Glomerular visceral epithelial cell (primary cell): ENCODE results near the gene HS6ST2.

Experiments
- DNase-seq: peaks from one replicate; pipeline ENCODE4 v3.0.0-alpha.2; 2016; ENCODE audit errors: extremely low spot score

HS6ST2 gene

DNA sequence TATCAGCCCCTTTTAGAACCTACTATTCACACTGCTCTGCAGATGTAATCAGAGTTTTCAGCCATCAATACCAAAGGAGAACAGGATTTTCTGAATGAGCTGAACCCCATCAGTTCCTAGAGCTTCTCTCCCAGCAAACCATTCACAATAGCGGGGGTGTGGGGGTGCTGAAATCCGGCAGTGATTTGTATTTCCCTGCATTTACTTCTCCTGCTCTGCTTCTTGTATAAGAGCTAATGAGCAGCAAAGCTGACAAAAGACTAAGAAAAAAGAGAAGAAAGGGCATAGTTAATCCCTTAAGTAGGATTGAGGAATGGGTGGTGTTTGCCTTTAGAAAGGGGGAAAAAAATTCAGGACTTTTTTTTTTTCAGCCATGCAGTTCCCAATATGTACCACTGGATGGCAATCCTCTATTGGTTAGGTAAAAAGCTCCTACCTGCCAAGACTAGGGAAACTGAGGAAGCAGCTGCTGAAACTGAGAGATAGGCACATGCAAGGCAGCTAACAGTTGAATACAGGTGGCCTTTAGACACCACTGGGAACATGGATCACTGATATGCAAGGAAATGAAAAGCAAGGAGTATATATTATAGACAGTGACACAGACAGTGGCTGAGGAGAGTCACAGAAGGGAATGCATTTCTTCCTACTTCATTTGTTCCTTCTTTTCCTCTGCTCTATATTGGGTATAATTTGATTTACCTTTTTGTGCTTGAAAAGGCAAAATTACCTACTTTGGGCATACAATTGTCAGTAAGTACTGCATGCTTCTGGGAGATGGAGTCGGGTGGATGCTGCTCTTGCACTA lies 217.9 kb downstream of the HS6ST2 start:
- no peak for DNase-seq

DNA sequence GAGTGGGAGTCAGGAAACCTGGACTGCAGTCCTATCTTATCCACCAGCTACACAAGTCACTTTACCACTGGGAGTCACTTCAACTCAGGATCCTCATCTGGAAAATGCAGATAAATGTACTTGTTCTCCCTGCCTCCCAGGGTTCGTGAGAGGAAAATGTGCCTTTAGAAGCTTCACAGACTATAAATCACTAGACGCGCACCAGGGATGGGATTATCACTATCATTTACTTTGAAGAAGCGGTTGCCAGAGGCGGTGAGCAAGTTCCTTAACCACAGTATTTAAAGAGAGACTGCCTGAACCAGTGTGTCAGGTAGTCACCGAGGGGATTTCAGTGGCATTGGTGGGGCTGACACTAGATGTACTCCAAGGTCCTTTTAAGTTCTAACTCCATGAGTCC lies 219.5 kb downstream of the HS6ST2 start:
- no peak for DNase-seq

DNA sequence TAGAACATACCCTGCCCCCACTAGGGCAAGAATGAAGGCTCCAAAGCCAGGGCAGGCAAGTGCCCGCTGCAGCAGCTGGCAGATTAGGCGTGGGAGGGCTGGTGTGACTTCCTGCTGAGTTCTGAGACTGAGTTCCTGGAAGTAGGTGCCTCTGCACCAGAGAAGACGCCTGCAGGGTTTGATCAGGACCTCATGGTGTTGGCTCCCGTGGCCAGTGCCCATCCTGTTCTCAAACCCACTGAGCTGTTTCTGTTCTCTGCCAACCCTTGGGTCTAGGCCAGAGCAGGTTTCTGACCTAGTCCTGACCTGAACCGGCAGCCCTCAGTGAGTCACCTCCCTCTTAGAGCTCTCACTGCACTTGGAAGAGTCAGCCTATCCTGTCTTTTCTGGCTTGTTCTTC lies 220.7 kb downstream of the HS6ST2 start:
- DNase-seq: no peak

DNA sequence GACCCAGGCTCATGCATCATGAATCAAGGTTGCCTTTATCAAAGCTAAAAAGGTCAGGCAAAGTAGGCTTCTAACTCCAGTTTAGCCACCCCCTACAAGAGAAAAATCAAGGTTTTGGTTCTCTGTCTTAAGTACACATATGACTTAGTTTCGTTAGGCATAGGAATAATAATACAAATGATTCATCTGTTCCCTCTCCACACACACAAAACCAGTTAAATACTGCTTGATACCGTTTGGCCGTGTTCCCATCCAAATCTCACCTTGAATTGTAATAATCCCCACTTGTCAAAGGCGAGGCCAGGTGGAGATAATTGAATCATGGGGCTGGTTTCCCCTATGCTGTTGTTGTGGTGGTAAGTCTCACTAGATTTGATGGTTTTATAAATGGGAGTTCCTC lies 226.2 kb downstream of the HS6ST2 start:
- DNase-seq: no peak

DNA sequence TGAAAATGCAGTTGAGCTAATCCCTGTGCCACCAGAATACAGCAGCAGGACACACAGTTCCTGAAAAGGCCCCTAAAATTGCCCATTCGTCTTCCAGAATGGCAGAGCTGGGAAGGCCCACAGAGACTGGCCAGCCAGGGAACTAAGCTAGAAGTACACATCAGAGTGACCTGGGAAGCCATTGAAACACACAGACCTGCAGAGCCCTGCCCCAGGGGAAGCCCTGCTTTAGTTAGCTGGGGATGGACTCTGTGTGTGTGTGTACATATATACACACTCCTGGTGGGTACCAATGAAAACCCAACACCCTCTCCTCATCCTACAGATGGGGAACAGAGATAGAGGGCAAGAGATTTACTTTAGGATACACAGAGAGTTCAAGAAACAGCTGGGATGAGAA lies 227.7 kb downstream of the HS6ST2 start:
- DNase-seq: no peak

DNA sequence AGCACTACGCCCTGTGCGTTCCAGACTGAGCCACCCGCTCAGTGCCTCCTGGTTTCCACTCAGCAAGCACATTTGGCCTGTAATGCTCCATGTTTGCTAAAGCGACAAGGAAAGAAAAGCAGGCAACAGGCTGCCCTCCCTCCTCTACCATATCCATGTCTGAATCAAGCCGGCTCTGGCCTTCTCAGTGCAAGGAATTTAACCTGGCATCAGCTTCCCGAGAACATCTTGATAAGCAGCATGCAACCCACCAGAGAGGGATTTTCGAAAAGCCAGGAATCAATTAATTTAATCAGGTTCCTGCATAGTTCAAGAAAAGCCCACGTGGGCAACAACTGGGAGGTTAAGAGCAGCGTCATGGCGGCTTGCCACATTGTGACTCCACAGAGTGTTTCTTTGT lies 228.2 kb downstream of the HS6ST2 start:
- DNase-seq: no peak

DNA sequence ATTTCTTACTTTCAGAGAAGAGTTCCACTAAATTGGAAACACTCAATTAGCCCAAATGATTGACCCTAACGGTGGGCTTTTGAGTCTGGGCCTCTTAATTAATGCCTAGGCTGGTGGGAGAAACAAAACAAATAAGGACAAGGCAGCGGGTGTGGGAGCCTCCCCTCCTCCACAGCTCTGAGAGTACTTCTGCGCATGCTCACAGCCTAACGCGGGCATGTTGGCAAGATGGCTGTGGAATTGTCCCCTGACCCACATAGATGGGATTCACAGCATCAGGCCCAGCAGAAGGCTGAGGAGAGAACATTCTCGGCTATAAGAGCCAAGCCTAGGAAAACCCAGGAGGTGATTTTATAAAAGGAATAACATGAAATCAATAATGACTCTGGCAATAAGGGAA lies 230.1 kb downstream of the HS6ST2 start:
- no peak for DNase-seq

DNA sequence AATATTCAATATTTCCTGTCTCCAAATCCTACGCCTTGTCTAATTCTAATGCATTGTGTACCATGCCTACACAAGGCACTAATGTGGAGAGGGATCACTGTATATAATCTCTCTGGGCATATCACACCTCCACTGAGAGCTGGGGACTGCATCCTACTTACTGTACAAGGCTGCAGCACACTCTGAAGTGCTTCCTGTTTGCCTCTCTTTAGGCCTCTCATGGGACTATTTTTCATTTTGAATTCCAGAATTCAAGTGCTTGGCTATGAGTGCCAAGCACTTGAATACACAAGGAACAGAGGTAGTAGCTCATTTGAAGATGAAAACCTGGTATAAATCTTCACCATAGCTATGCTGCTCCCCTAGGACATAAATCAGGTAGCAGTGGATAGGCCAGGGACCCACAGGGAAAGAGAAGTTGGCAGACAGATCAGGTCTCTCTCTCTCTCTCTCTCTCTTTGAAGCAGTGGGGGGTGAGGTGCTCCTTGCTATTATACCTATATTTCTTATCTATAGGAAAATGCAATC lies 239.9 kb downstream of the HS6ST2 start:
- DNase-seq: no peak

DNA sequence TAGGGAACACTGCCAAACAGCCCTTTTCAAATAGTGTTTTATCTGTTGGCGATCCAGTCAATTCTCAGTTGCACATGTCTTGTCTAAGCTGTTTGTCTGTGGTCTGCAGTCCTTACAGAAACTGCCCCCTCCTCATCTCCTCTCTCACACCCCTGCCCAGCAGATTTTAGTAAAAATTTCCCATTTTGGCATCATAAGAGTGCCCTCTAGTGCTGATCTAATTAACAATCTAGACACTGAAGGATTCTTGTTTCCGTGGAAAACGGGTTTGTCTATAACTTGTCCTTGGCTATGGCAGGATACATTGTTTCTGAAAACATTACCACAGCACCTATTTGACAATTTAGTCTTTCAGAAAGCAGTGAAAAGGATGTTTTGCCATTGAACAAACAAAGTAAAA lies 242.4 kb downstream of the HS6ST2 start:
- DNase-seq: no peak

DNA sequence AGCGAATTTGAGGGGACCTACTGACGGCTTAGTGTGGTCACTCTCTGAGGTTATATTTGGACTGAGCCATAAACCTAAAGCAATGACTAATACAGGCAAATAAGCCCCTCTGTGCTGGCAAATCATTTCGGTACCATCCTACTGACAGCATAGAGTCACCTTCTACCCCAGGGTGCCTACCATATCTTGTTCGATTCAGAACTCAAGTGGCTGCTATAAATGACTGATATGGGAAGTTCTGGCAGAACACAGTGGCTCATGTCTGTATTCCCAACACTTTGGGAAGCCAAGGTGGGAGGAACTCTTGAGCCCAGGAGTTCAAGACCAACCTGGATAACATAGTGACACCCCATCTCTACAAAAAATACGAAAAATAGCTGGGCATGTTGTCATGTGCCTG lies 243.5 kb downstream of the HS6ST2 start:
- DNase-seq: no peak

DNA sequence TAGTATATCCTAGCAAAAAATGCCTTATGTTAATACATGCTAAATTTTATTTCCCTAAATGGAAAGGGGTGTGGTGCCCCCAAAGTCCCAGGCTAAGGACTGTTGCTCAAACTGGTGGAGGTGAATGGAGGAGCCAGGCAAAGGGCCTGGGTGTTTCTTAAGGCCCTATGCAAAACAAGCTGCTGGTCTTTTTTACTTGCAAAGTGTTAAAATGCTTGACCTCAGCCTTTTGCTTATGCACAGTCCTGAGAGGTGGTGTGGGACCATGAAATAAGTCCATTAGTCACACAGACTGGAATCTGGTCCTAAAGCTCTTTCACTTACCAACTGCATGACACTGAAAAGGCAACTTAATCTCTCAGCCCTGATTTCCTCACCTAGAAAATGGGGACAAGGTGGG lies 246.1 kb downstream of the HS6ST2 start:
- no peak for DNase-seq

DNA sequence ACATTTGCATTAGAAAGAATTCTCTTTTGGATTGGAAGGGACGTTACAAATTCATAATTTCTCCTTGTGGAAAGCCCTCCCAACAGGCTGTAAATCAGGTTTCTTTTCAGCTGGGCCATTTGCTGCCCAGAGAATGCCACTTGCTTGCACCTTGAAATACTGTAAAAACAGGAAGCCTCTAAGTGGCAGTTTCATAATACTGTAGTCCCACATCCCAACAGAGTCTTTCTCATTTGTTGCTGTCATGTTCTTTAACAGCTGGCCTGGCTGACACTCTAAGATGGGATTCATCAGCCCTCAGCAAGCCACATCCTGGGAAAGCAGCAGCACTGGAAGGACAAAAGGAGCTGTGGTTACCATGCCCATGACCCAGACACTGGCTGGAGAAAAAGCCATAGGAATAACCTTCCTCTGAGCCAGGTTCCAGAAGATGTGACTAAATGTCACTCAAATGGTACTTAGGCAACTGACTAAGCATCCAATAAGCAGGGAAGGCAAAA lies 247.7 kb downstream of the HS6ST2 start:
- no peak for DNase-seq

DNA sequence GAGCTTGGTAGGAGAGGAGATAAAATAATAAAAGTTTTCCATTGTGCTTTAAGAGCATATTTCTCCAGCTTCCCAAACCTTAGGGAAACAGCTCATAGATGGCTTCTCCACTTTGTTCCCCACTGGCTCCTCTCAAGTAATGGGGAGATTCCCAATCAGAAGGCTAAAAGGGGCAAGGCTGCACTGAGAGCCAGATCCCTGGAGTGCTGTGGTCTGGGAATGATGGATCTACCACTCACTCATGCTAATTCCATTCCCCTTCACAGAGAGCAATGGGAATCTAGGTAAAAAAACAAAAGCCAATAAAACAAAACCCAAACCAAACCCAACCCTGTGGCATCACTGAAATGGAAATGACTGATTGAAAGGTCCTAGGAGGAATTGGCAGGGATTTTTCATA lies 249.9 kb downstream of the HS6ST2 start:
- DNase-seq: no peak

DNA sequence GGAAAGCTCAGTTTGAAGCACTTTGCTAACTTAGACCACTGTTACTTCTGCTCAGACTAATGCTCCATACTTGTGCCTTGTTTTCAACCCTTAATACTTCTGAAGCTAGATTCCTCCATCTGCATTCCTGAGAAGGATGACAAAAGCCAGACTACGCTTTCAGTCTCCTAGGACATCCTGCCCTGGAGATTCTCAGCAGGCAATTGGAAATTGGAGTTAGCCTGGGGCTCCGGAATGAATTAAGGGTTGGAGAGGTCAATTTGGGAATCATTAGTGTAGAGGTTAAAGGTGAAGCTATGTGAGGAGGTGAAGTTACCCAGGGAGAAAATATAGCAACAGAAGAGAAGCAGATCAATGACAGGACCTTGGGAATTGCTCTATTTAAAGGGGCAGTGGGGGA lies 253.7 kb downstream of the HS6ST2 start:
- no peak for DNase-seq

DNA sequence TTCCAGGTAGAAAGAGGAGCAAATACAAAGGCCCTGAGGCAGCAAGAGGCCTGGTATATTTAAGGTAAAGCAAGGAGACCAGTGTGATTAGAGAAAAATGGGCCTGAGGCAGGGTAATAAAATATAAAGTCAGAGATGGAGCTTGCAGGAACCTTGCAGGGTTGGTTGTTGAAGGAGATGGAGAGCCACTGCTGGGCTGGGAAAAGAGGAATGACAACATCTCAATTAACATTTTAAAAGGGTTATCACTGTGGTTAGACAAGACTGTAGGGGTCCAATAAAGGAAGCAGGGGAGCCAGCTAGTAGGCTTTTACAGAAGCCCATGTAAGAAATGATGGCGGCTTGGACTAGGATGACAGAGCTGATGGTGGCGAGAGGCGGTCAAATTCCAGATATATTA lies 264.0 kb downstream of the HS6ST2 start:
- no peak for DNase-seq

DNA sequence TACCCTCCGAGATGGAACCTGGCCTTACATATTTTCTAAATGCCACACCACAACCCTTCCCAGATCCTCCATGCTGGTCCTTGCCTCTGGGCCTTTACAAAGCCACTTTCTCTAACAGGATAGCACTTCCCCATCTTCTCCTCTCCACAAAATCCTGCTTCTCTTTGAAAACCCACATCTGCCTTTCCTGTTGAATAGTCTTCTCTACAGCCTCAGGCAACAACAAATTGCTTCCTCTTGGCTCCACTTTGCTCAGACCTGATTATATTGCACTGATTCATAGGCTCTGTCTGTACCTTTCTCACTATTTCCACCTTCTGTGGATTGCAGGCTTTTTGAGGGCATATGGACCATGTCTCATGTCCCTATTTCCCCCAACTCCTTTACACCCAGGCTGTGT lies 265.9 kb downstream of the HS6ST2 start:
- DNase-seq: no peak

DNA sequence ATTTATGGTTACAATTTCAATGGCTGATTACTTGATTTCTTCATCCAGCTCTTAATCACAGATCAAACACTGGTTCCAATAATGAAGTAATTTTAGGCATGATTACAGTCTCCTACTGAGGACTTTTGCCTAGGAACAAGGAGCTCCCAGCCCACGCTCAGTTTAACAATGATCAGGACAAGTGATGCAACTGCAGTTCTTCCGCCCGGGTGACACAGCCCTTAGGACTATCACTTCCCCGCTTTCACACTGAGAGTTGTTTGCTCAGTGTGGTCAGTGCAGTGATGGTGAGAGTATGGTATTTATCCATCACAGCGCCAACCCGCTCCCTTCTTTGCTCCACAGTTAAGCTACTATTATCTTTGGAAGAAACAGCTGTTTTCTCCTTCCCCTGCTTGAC lies 266.4 kb downstream of the HS6ST2 start:
- no peak for DNase-seq

DNA sequence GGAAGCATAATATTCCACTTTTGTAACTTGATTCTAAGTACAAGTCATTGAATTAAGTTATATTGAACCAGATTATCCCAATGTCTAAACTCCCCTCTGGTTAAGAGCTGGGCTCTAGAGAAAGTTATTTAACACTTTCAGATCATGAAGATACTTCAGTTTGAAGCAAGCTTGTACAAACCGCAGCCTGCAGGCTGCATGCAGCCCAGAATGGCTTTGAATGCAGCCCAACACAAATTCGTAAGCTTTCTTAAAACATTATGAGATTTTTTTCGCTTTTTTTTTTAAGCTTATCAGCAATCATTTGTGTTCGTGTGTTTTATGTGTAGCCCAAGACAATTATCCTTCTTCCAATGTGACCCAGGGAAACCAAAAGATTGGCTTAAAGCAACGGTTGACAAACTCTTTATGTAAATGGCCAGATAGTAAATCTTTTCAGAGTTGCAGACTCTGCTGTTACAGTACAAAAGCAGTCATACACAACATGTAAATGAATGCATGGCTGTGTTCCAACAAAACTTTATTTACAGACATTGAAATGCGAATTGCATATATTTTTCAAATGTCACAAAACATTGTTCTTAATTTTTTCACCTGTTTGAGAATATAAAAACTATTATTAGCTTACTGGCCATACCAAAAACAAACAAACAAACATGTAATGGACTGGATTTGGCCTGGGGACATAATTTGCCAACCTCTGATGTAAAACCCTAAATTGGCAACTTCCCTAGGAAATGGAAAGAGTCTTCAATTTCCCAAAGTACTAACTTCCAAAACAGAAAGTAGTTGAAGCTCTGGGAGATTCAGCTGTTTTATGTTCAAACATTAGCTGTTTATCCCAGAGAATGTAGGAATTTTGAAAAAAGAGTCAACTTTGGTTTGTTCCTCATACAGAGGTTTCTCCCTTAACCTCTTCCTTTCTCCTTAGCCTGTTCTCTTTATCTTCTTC lies 268.5 kb downstream of the HS6ST2 start:
- no peak for DNase-seq

DNA sequence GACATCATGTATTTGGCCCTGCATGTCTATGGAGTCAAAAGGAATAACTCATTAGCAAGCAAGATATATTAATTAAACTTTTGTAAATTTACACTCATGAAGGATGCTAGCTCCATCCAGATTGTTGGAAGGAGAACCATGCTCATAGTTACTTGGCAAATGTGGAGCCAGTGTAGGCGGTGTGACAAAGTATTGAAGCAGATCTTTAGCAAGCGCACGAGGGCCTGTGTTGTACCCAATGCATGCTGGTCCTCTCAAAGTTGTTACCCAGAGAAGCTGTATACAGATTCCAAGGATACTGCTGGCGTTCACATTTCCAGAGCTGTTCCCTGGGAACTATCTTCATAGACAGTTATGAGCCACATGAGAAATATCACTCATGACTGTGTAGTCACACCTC lies 273.2 kb downstream of the HS6ST2 start:
- DNase-seq: no peak

DNA sequence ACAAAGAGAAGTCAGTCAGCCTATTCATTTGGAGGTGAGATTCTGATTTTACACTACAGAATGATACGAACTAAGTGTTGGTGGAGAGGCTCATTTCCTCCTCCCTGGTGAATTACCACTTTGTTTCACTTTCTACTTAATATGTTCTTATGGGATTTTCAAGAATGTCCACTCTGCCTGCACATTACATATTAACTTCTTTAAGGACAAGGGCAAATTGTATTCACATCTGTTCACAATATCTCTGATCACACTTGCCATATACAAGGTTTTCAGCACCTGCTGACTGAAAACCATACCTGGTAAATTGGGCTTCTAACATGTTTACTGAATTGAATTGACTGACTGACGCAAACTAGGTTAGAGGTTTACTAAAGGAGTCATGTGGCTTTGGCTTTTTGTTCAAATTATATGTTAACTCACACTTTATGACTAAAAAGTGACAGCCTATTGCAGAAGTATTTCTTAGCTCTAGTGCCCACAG lies 281.2 kb downstream of the HS6ST2 start:
- no peak for DNase-seq

DNA sequence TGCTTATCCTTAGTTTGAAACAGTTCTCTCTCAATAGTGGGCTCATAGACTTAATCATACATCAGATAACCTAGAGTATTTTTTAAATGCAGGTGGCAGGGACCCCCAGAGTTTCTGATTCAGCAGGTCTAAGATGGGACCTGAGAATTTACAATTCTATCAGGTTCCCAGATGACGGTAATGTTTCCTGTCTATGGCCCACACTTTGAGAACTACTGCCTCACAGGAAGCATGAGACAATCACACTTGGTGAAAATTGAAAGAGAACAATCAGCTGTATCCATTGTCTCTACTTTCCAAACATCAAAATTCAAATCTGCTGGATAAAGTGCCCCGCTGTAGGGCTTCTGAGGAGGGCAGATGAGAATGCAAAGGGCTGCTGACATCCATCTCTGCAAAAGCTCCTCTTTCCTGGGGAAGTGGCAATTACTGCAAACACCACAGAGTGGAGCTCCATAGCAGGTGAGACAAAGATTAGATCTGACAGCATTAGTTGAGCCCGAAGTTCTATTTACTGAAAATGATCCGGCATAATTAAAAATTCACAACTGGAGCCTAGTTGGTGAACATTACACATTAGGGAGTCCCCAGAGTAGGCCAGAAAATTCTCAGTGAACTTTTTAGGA lies 281.8 kb downstream of the HS6ST2 start:
- DNase-seq: no peak

DNA sequence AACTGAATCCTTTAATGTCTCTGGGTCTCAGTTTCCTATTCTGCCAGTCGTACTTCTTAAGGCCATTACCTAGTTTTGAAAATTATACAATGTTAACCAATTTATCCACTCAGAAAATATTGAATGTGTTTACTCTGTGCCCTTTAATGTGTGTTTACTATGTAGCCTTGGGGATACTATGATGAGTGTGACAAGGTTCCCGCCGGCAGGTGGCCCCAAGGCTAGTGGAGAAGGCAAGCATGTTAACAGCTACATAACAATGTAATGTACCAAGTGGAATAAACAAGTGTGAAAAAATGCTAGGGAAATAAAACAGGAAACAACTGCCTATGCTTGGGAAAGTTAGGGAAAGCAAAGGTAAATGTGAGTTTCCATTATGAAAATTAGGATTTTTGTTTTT lies 282.3 kb downstream of the HS6ST2 start:
- no peak for DNase-seq
